Sigmoid colon (tissue), 7 donors: Measurements from ENCODE around the gene MR1. TPM values are rescaled to one million over a fixed set of nuclear protein-coding genes. Genes with fewer than 3 reads are reported as not detected.

Experiments used
- DNase-seq: peaks from one replicate; pipeline ENCODE4 v3.0.0-alpha.2; 2019
- H3K27ac ChIP-seq, 4 donors: fragments of 200-600 bp; sonication (generic); one replicate each; pipeline ENCODE4 v1.5.1; 2016 to 2019; ENCODE audit warnings: mild to moderate bottlenecking in 1 of 4
- H3K27me3 ChIP-seq, 3 donors: fragments of 200-600 bp; sonication (generic); one replicate each; pipeline ENCODE4 v1.5.1; 2019; ENCODE audit warnings: mild to moderate bottlenecking in 1 of 3
- H3K36me3 ChIP-seq, 4 donors: fragments of 200-600 bp; sonication (generic); one replicate each; pipeline ENCODE4 v1.5.1; 2016 to 2019
- H3K4me1 ChIP-seq, 4 donors: fragments of 200-600 bp; sonication (generic); one replicate each; pipeline ENCODE4 v1.5.1; 2017 to 2019
- H3K4me3 ChIP-seq, 4 donors: fragments of 200-600 bp; sonication (generic); one replicate each; pipeline ENCODE4 v1.5.1; 2017 to 2019; ENCODE audit warnings: mild to moderate bottlenecking in 2 of 4, moderate library complexity in 1 of 4
- H3K9me3 ChIP-seq, 4 donors: fragments of 200-600 bp in 3 of 4; sonication (generic) in 3 of 4; one replicate each; pipeline versions ENCODE4 v1.5.1 to v1.6.1; 2013 to 2019
- EP300 ChIP-seq, 4 donors: sonication (generic); formaldehyde crosslinking; IDR thresholded peaks; one replicate each; pipeline ENCODE4 v1.6.1; 2017; ENCODE audit warnings: antibody characterized with exemption in 4 of 4
- POLR2A ChIP-seq, 2 donors: fragments of 450-650 bp; IDR thresholded peaks; one replicate each; pipeline ENCODE4 v1.6.1; 2016; ENCODE audit warnings: antibody characterized with exemption in 2 of 2, mild to moderate bottlenecking in 2 of 2, moderate library complexity in 2 of 2
- POLR2AphosphoS5 ChIP-seq, 4 donors: sonication (generic); formaldehyde crosslinking; IDR thresholded peaks; one replicate each; pipeline ENCODE4 v1.6.1; 2017; ENCODE audit warnings: antibody characterized with exemption in 4 of 4
- WGBS, 2 donors: extraction: QIAGEN DNeasy Blood & Tissue Kit; methylation state at CpG; one replicate each; pipeline ENCODE4 v1.1.7; 2013; 5-methylcytosine and 5-hydroxymethylcytosine counted together
- intact Hi-C: fragments of 100-400 bp; cut with DNase I; formaldehyde crosslinking; loops from one replicate; pipeline ENCODE4 v1.15.1; 2023
- polyA plus RNA-seq, 3 donors: library from polyadenylated mRNA; stranded (reverse); fragments of 200-250 nt; gene quantifications; one replicate each; pipeline ENCODE4 v1.2.3, GENCODE V29; 2013
- total RNA-seq, 4 donors: library from RNA; depleted of rRNA; stranded (reverse); fragments of >200 nt; gene quantifications; one replicate each; pipeline ENCODE4 v1.1.0, GENCODE V29; 2016
- TF ChIP-seq, protein P1 (sequence below), 4 experiments: fragments of 450-650 bp in 3 of 4; fragments of 200-600 bp in 1 of 4; IDR thresholded peaks; one replicate each; pipeline ENCODE4 v1.5.1; 2016 to 2019; ENCODE audit warnings: antibody characterized with exemption in 4 of 4, mild to moderate bottlenecking in 3 of 4, moderate library complexity in 2 of 4
- donor health status: healthy with polysubstance abuse.
- donor health status: Bipolar disorder and iron deficiency.
- donor health status: healthy.

Gene MR1
- total and polyA plus RNA-seq, 7 donors, result 1.8 to 12.2 (median 10.3) TPM

GRCh38 chr1:181105134-181106021 is 71.6 kb downstream of the MR1 start:
- WGBS, 2 donors, result 2% methylated on average over 104 of the region's 104 CpGs
- H3K4me1 ChIP-seq, result peaks cover 0 to 24% (median 18%) of the 10 kb centered on the region in 4 donors

DNA sequence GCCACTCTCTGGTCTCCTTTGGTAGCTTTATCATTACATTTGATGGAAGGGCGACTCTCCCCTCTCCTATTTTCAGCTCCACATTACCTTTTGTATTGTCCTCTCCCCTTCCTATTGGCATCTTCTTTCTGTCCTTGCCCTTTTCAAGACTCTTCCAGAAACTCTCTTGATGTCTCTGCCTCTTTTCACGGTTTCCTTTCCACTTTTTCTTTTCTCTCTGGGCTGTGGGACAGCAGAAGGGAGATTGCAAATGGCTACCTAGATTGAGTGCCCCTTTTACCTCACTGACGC is 72.2 kb downstream of the MR1 start:
- no peak for DNase-seq
- intact Hi-C loops, result loop anchor here (5.0 kb wide), 1 partner anchor 36 kb away; no protein-coding TSS in a partner anchor
- peaks cover 0 to 24% (median 18%) of the 10 kb centered on the region in 4 donors for H3K4me1 ChIP-seq
- WGBS, 2 donors, result 64 to 72% methylated on average over 3 of the region's 3 CpGs
- TF ChIP-seq EP300 (IDR thresholded peaks at IDR 0.05), result no peak
- H3K36me3 ChIP-seq, result no peaks in the 10 kb centered on the region
- peak overlapping the region; percentile 79 to 92 (median 90) for H3K27ac ChIP-seq
- H3K9me3 ChIP-seq, result no peaks in the 10 kb centered on the region
- peak overlapping the region in 3 of 4 donors; percentile 69 to 80 (median 70) for H3K4me3 ChIP-seq
- no peaks in the 10 kb centered on the region for H3K27me3 ChIP-seq

More at GRCh38 chr1:181105134-181106021, 71.6 kb downstream of the MR1 start:
- H3K27ac ChIP-seq, result peak overlapping the region; percentile 88 to 92 (median 90)
- peak; percentile 98 for DNase-seq
- H3K9me3 ChIP-seq, result no peaks in the 10 kb centered on the region
- intact Hi-C loops, result loop anchor here (2.0 to 5.0 kb wide), 2 partner anchors 15 to 37 kb away; no protein-coding TSS in a partner anchor
- no peaks in the 10 kb centered on the region for H3K36me3 ChIP-seq
- peak overlapping the region; percentile 51 to 80 (median 70) for H3K4me3 ChIP-seq
- TF ChIP-seq EP300 (IDR thresholded peaks at IDR 0.05) (no peak), POLR2AphosphoS5 (IDR thresholded peaks at IDR 0.05) (peak; percentile 56 to 86 (median 84)), POLR2A (IDR thresholded peaks at IDR 0.05) (peak; percentile 82 to 87)
- H3K27me3 ChIP-seq, result no peaks in the 10 kb centered on the region

GRCh38 chr1:181106479-181106878 is 72.7 kb downstream of the MR1 start:
- WGBS, 2 donors, result 73 to 81% methylated on average over 6 of the region's 6 CpGs
- intact Hi-C loops, result loop anchor here (5.0 kb wide), 1 partner anchor 36 kb away; no protein-coding TSS in a partner anchor
- Histone ChIP-seq H3K27ac (peak overlapping the region in 3 of 4 donors; percentile 89 to 92 (median 91)), H3K4me3 (no peak overlapping the region), H3K27me3 (no peaks in the 10 kb centered on the region), H3K4me1 (peaks cover 0 to 24% (median 18%) of the 10 kb centered on the region in 4 donors), H3K36me3 (no peaks in the 10 kb centered on the region), H3K9me3 (no peaks in the 10 kb centered on the region)
- TF ChIP-seq, protein P1, sequence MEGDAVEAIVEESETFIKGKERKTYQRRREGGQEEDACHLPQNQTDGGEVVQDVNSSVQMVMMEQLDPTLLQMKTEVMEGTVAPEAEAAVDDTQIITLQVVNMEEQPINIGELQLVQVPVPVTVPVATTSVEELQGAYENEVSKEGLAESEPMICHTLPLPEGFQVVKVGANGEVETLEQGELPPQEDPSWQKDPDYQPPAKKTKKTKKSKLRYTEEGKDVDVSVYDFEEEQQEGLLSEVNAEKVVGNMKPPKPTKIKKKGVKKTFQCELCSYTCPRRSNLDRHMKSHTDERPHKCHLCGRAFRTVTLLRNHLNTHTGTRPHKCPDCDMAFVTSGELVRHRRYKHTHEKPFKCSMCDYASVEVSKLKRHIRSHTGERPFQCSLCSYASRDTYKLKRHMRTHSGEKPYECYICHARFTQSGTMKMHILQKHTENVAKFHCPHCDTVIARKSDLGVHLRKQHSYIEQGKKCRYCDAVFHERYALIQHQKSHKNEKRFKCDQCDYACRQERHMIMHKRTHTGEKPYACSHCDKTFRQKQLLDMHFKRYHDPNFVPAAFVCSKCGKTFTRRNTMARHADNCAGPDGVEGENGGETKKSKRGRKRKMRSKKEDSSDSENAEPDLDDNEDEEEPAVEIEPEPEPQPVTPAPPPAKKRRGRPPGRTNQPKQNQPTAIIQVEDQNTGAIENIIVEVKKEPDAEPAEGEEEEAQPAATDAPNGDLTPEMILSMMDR (IDR thresholded peaks at IDR 0.05), result no peak
- TF ChIP-seq POLR2AphosphoS5 (IDR thresholded peaks at IDR 0.05), result no peak
- TF ChIP-seq EP300 (IDR thresholded peaks at IDR 0.05), result no peak
- no peak for TF ChIP-seq POLR2A (IDR thresholded peaks at IDR 0.05)
- no peak for DNase-seq

DNA sequence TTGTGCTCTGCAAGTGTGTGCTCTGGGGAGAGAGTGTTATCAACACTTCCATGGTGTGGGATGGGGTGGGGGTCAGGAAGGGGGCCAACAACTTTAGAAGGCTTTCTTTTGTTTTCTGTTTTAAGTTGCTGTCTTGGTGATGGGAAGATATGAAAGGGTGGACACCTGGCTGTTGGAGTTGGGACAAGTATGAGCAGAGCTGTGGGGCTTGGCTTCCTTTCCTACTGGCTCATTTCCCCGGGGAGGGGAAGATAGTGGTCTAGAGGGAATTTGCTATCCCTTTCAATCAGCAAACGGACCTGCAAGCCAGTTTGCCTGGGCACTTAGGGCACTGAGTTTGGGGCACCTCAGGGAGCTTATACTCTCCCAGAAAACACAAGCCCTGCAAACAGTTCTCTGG is 73.9 kb downstream of the MR1 start:
- Histone ChIP-seq H3K9me3 (no peaks in the 10 kb centered on the region), H3K36me3 (no peaks in the 10 kb centered on the region), H3K4me1 (peaks cover 0 to 31% (median 25%) of the 10 kb centered on the region in 4 donors), H3K27ac (no peak overlapping the region), H3K27me3 (no peaks in the 10 kb centered on the region), H3K4me3 (no peak overlapping the region)
- intact Hi-C loops, result loop anchor here (5.0 kb wide), 1 partner anchor 35 kb away; no protein-coding TSS in a partner anchor
- TF ChIP-seq, protein P1 (IDR thresholded peaks at IDR 0.05), result no peak
- TF ChIP-seq EP300 (IDR thresholded peaks at IDR 0.05) (no peak), POLR2AphosphoS5 (IDR thresholded peaks at IDR 0.05) (no peak), POLR2A (IDR thresholded peaks at IDR 0.05) (no peak)
- no peak for DNase-seq
- WGBS, 2 donors, result 61 to 70% methylated on average over 2 of the region's 2 CpGs

- Histone ChIP-seq H3K9me3 (no peaks in the 10 kb centered on the region), H3K27ac (no peak overlapping the region), H3K4me1 (peaks cover 0 to 37% (median 30%) of the 10 kb centered on the region in 4 donors), H3K27me3 (no peaks in the 10 kb centered on the region), H3K4me3 (no peak overlapping the region), H3K36me3 (no peaks in the 10 kb centered on the region)
- no peak for DNase-seq
- WGBS, 2 donors, result 51 to 72% methylated on average over 7 of the region's 7 CpGs
- TF ChIP-seq EP300 (IDR thresholded peaks at IDR 0.05), result no peak
- TF ChIP-seq POLR2AphosphoS5 (IDR thresholded peaks at IDR 0.05), result no peak
- TF ChIP-seq, protein P1 (IDR thresholded peaks at IDR 0.05), result no peak
- no peak for TF ChIP-seq POLR2A (IDR thresholded peaks at IDR 0.05)
- intact Hi-C loops, result loop anchor here (5.0 kb wide), 1 partner anchor 34 kb away; no protein-coding TSS in a partner anchor
These were observed 74.6 kb downstream of the MR1 start for GRCh38 chr1:181108304-181108867.
